NOMO-1 treated with DMSO at 0.1 percent for 48 hours (cell line): ENCODE data around the gene DHRS1.

ENCODE experiments used
- DNase-seq: peaks from one replicate; lab custom pipeline; 2025; ENCODE audit not compliant: unreplicated experiment; lab: John Stamatoyannopoulos, UW

The DHRS1 gene

DNA sequence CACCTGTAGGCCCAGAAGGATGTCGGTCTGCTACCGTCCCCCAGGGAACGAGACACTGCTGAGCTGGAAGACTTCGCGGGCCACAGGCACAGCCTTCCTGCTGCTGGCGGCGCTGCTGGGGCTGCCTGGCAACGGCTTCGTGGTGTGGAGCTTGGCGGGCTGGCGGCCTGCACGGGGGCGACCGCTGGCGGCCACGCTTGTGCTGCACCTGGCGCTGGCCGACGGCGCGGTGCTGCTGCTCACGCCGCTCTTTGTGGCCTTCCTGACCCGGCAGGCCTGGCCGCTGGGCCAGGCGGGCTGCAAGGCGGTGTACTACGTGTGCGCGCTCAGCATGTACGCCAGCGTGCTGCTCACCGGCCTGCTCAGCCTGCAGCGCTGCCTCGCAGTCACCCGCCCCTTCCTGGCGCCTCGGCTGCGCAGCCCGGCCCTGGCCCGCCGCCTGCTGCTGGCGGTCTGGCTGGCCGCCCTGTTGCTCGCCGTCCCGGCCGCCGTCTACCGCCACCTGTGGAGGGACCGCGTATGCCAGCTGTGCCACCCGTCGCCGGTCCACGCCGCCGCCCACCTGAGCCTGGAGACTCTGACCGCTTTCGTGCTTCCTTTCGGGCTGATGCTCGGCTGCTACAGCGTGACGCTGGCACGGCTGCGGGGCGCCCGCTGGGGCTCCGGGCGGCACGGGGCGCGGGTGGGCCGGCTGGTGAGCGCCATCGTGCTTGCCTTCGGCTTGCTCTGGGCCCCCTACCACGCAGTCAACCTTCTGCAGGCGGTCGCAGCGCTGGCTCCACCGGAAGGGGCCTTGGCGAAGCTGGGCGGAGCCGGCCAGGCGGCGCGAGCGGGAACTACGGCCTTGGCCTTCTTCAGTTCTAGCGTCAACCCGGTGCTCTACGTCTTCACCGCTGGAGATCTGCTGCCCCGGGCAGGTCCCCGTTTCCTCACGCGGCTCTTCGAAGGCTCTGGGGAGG lies 11.3 kb upstream of the DHRS1 start, which contains the start of gene LTB4R:
Gene LTB4R (plus strand): TSS at position 857 of the 959 bp plus-strand sequence. CDS start 4,150 bp downstream, outside the sequence.
- peak; percentile 70 for DNase-seq

GRCh38 chr14:24310265-24310645 lies 10.7 kb upstream of the DHRS1 start:
- DNase-seq = no peak

DNA sequence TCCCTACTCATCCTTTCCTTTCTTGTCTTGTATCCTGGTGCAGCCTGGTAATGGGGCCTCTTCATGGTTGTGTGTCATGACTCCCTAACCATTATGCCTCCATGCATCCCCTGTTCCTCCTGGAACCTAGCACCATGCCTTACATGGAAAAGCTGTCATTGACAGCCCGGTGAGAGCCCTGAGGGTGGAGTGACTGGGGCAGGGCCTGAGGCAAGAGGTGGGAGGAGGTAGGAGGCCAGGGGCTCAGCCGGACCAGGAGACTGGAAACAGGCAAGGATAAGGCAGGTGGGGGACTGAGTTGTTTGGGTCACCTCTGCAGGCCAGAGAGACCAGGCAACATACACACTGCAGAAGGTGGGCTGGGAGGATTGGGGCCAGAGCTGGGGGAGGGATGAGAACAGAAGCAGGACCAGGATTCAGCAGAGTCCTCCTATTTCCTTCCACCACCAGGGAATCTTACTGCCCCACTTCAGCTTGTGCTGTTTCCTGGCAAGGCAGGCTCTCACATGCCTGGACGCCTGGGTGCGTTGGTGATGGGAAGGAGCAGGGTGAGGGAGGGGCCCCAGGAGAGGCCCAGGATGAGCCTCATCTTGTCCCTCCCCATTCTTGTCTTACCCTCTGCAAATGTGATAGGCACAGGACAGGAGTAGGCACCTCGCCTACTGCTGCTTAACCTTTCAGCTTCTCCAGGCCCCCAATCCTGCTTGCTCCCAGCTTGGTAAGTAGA lies 10.1 kb upstream of the DHRS1 start, which contains the start of gene LTB4R2:
Gene LTB4R2 (plus strand): TSS at position 603 of the 727 bp plus-strand sequence. CDS start 525 bp downstream, outside the sequence.
- no peak for DNase-seq

DNA sequence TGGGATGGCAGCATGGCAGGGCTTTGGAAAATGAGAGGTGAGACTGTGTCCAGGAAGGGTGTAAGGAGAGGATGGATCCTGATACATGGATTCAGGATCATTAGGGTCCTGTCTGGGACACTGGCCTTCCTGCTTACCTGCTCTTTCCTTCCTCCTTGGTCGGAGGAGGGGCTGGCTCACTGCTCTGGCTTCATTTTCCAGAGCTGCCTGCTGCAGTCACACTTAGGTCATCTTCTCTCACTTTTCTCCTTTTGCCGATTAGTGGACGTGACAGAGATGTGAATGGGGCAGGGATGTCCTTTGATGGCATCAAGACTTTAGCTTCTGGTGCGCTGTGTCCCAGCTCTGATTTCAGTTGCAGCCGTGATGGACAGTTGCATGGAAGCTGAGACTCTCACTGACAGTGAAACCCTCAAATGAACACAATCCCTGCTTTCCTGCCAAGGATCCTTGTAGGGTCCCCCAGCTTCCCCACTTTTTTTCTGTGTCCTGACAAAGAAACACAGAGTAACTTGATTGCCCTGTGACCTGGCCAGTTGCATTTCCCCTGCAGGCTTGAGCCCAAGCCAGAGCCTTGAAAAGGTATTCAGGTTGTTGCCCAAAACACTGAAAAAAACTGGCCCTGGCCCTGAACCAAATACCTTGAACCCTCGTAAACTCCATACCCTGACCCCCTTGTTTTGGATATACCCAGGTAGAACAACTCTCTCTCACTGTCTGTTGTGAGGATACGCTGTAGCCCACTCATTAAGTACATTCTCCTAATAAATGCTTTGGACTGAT lies 9.0 kb upstream of the DHRS1 start:
- DNase-seq = no peak

GRCh38 chr14:24307575-24308341 lies 8.2 kb upstream of the DHRS1 start, which contains the start of gene CIDEB:
TSS of gene CIDEB (minus strand) at chr14:24307977. CDS start at chr14:24307858, 119 bp downstream.
- peak; percentile 46 for DNase-seq

- DNase-seq = no peak
These were observed 7.6 kb upstream of the DHRS1 start for GRCh38 chr14:24307156-24307574.

GRCh38 chr14:24304019-24304387 lies 4.4 kb upstream of the DHRS1 start:
- no peak for DNase-seq

DNA sequence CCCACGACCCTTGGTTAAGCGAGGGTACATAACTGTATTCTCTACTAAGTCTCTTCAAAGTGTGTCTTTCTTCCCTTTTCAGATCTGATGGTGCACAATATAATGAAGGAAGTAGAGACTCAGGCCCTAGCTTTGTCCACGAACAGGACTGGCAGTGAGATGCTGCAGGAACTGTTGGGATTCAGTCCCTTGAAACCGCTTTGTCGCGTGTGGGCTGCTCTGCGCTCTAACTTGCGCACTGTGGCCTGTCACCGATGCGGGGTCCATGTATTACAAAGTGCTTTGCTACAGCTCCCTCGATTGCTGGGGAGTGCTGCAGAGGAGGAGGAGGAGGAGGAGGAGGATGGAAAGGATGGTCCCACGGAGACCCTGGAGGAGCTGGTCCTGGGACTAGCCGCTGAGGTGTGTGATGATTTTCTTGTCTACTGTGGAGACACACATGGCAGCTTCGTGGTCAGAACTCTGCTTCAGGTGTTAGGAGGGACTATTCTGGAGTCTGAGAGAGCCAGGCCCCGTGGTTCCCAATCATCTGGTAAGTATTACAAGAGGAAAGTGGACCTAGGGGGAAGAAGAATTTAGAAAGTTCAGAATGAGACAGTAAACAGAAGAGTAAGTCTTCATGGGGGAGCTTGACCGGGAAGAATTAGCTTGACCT lies 873 bp upstream of the DHRS1 start:
- no peak for DNase-seq

DNA sequence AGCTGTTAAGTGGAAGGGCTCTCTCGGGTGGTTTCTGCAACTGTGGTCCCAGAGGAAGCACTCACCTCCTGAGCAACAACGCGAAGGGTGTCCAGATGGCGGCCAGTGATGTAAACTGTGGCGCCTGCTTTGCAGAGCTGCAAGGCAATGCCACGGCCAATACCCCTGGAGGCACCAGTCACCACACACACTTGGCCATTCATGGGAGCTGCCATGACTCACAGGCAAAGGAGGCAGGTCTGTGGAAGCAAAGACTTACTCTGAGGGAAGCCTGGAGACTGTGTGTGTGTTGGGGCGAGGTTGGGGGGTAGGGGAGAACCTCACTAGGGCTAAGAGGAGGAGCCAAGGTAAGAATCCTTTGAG lies 707 bp downstream of the DHRS1 start:
- DNase-seq = no peak

DNA sequence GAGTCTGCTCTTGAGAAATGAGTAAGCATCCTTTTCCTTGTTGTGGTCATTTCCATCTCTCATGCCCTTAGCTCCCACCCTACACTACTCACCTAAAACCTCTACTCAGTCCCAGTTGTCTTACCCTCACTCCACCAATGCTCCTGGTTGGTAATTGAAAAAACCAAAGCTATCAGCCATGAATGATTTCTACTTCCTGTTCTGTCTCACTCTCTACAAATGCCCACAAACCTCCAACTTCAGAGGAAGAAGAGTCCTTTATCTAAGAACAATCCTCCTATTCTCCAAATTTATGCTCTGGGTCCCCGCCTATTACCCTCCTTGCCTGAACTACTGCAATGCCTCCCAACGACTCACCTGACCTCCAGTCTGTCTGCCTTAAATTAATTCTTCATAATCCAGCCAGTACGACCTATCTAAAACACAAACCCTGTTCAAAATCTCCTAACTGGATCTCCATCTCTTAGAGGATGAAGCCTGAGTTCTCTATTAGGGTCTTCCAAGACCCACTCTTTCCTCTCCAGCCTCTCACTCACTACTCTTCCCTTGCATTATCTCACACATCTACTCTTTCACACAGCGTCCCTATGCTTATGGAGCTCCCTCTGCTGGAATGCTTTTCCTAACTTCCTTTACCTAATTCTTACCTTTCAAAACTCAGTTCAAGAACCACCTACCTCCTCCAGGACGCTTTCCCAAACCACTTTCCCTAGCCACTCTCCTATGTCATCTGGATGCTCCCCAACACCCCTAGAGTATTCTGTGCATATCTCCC lies 2.2 kb downstream of the DHRS1 start:
- DNase-seq = peak; percentile 15

DNA sequence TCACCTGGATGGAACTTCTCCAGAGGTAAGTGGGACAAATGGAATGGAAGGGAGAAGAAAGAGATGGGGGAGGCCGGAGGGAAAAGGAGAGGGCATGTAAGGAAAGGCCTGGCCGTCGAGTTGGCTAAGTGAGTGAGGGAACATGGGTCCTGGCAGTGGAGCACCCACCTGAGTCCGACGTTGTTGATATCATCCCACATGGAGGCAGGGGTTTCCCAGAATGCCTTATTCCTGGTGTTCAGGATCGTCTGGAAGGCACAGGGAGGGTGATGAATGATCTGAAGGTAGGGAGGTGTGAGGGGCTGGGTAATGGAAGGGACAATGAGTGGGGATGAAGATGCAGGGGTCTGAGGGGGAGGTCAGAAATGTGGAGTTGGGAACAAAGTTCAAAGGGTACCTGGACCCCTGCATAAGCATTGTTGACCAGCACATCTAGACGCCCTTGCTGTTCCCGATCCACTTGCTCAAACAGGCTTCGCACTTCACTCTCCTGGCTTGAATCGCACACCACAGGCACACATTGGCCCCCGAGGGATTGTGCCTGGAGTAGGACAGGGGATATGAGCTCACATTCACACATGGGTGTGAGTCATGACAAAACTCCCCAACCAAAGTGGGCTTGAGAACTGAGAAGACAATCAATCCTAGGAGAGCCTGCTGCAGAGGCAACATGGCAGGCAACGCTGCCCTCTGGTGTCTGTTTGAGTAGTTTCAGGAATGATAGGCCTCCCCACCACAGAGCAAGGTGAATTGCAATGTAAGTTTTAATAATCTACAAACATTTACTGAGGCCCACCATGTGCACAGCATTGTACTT lies 3.0 kb downstream of the DHRS1 start:
- DNase-seq = peak; percentile 67

DNA sequence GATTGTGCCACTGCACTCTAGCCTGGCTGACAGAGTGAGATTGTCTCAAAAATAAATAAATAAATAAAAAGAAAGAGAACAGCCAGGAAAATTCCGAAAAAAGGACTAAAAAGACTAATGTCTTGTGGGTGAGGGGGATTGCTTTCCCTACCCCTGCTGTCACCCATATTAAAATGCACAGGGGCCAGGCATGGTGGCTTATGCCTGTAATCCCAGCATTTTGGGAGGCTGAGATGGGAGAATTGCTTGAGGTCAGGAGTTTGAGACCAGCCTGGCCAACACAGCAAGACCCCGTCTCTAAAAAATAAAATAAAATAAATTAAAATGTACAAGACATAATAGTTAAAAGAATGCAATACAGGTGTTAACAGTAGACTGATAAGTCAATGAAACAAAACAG lies 6.1 kb downstream of the DHRS1 start:
- DNase-seq = no peak

DNA sequence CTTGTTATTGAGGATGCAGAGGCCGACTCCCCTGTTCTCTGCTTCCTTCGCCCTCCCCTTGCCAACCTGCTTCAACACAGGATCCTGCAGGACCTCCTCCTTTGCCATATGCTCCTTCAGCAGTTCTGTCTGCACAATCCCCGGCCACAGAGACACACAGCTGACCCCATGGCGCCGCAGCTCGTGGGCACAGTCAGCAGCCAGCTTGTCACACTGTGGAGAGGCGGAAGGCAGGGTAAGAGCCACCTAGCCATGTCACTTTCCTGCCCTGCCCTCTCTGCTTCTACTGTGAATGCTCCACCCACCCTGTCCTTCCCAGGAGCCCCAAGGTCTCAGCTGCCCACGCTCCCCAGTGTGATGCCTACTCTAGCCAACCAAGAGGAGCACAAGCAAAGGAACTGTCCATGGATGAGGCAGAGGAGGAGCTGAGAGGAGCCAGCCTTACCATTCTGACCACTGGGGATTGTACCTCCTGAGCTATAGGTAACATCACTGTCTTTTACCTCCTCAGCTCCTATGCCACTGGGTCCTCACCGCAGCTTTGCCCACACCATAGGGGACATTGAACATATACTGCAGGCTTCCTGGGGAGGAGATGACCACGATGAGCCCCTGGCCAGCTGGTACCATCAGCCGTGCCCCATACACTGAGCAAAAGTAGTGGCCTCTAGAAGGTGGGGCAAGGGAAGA lies 7.3 kb downstream of the DHRS1 start:
- no peak for DNase-seq

GRCh38 chr14:24291446-24292117 lies 8.0 kb downstream of the DHRS1 start:
- no peak for DNase-seq

DNA sequence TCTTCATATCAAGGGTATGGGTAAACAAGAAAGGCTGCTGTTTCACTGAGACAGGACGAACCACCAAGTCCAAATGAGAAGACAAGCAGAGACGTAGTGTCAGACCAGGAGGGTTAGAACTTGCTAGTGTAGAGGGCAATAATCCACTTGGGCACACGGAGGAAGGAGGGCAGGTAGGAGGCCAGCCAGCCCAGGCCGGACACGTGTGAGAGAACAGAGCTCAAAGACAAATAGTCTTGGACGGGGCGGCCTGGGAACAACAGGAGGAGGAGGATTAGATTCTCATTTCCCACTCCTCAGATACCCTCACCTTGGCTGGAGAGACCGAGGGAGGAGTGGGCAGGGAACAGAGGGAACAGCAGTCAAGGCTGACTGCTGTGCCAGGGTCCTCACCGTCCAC lies 8.8 kb downstream of the DHRS1 start:
- no peak for DNase-seq

DNA sequence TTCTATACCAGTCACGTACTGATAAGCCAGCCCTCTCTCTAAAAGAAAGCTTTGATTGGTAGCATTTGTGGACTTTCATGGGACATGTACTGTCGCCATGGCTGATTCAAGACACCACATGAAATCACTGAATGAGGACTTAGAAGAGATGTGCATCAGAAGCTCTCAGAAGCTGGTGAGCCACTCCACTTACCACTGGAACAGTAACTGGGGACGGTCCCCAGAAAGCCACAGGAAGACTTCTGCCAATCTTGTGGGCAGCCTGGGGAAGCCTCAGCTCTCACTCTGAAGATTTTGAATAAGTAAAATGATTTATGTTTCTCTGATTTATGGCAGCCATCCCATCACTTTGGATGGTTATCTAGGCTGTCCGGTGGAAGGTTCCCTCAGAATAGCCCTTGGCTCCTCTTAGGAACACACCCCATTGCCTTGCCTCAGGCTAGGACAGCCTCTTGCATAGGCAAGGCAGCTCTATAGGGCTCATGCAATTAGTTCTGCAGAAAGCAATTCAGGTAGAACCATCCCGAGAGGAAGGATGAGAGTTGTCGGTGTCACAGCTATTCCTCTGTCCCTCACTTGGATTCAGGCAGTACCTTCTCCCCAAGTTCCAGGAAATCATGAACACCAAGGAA lies 9.8 kb downstream of the DHRS1 start:
- DNase-seq = no peak

DNA sequence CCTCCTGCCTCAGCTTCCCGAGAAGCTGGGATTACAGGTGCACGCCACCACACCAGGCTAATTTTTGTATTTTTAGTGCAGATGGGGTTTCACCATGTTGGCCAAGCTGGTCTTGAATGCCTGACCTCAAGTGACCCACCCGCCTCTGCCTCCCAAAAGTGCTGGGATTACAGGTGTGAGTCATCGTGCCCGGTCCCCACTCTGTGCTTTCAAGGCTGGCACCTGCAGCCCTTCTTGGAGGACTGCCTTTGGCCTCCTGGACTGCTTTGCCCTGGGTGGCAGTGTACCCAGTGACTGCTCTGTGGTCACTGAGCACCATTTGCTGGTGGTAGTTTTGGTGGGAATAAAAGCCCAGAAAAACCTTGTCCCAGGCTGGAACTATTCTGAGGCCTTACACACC lies 12.6 kb downstream of the DHRS1 start:
- DNase-seq = no peak
